ENCODE measurements around the gene ADAMTSL5. TPM values are rescaled to one million over a fixed set of nuclear protein-coding genes. Genes with fewer than 3 reads are reported as not detected.
"Not testable (repeated sequence)": the region's sequence is repeated elsewhere in the genome, so short reads cannot be mapped to it uniquely, and the experiment has no call there.

ADAMTSL5 gene
- total RNA-seq, 2 donors from 2014 or later = 2.0 to 6.0 TPM

- no peak overlapping the region for H3K27ac Mint-ChIP-seq
- H3K9me3 Mint-ChIP-seq = no peaks in the 10 kb centered on the region
- no peak for DNase-seq (ENCODE audit: low spot score in 2 of 2)
- ATAC-seq = no peak
- H3K36me3 Mint-ChIP-seq = peaks cover 0 to 7% of the 10 kb centered on the region in 2 donors
Observed at GRCh38 chr19:1522061-1522460, 9.2 kb upstream of the ADAMTSL5 start.

- peaks cover 0 to 7% of the 10 kb centered on the region in 2 donors for H3K36me3 Mint-ChIP-seq
- ATAC-seq (no peak), DNase-seq (ENCODE audit: low spot score in 2 of 2) (no peak)
- H3K27ac Mint-ChIP-seq = no peak overlapping the region
- no peaks in the 10 kb centered on the region for H3K9me3 Mint-ChIP-seq
Observed at GRCh38 chr19:1521636-1522035, 8.8 kb upstream of the ADAMTSL5 start.

- ATAC-seq (no peak), DNase-seq (ENCODE audit: low spot score in 2 of 2) (no peak)
- H3K36me3 Mint-ChIP-seq = peaks cover 0 to 7% of the 10 kb centered on the region in 2 donors
- H3K27ac Mint-ChIP-seq = no peak overlapping the region
- H3K9me3 Mint-ChIP-seq = no peaks in the 10 kb centered on the region
Observed at GRCh38 chr19:1520203-1520780, 7.5 kb upstream of the ADAMTSL5 start.

GRCh38 chr19:1519802-1520201, 7.0 kb upstream of the ADAMTSL5 start:
- not testable (repeated sequence) for H3K9me3 Mint-ChIP-seq; DNase-seq (ENCODE audit: low spot score in 2 of 2); ATAC-seq; H3K36me3 Mint-ChIP-seq; H3K27ac Mint-ChIP-seq

- DNase-seq (ENCODE audit: low spot score in 2 of 2) = no peak
- Mint-ChIP-seq H3K36me3 (no peaks in the 10 kb centered on the region), H3K9me3 (no peaks in the 10 kb centered on the region), H3K27ac (no peak overlapping the region)
- no peak for ATAC-seq
Observed at GRCh38 chr19:1518471-1518870, 5.7 kb upstream of the ADAMTSL5 start.

GRCh38 chr19:1516395-1516753, 3.6 kb upstream of the ADAMTSL5 start:
- Mint-ChIP-seq H3K9me3 (no peaks in the 10 kb centered on the region), H3K27ac (no peak overlapping the region), H3K36me3 (no peaks in the 10 kb centered on the region)
- ATAC-seq (no peak), DNase-seq (ENCODE audit: low spot score in 2 of 2) (no peak)

GRCh38 chr19:1514986-1515721, 2.3 kb upstream of the ADAMTSL5 start:
- DNase-seq (ENCODE audit: low spot score in 2 of 2) = no peak
- H3K36me3 Mint-ChIP-seq = no peaks in the 10 kb centered on the region
- no peaks in the 10 kb centered on the region for H3K9me3 Mint-ChIP-seq
- no peak overlapping the region for H3K27ac Mint-ChIP-seq
- ATAC-seq = no peak

- DNase-seq (ENCODE audit: low spot score in 2 of 2) = no peak
- H3K9me3 Mint-ChIP-seq = no peaks in the 10 kb centered on the region
- ATAC-seq = no peak
- H3K27ac Mint-ChIP-seq = no peak overlapping the region
- no peaks in the 10 kb centered on the region for H3K36me3 Mint-ChIP-seq
Observed at GRCh38 chr19:1514295-1514661, 1.5 kb upstream of the ADAMTSL5 start.

- ATAC-seq = peak; percentile 48 to 63
- Mint-ChIP-seq H3K9me3 (no peaks in the 10 kb centered on the region), H3K27ac (no peak overlapping the region)
Observed at GRCh38 chr19:1513499-1514294, 878 bp upstream of the ADAMTSL5 start.

GRCh38 chr19:1511318-1512317, 1.2 kb downstream of the ADAMTSL5 start:
- H3K27ac Mint-ChIP-seq = no peak overlapping the region
- no peak for DNase-seq (ENCODE audit: low spot score in 2 of 2)
- no peaks in the 10 kb centered on the region for H3K9me3 Mint-ChIP-seq
- ATAC-seq = no peak
- no peaks in the 10 kb centered on the region for H3K36me3 Mint-ChIP-seq

More at GRCh38 chr19:1513499-1514294, 878 bp upstream of the ADAMTSL5 start:
- no peaks in the 10 kb centered on the region for H3K36me3 Mint-ChIP-seq
- DNase-seq (ENCODE audit: low spot score in 2 of 2) = peak in 1 of 2 donors; percentile 84

- DNase-seq (ENCODE audit: low spot score in 2 of 2) (no peak), ATAC-seq (no peak)
- H3K9me3 Mint-ChIP-seq = no peaks in the 10 kb centered on the region
- no peaks in the 10 kb centered on the region for H3K36me3 Mint-ChIP-seq
- H3K27ac Mint-ChIP-seq = no peak overlapping the region
Observed at GRCh38 chr19:1510807-1511206, 2.0 kb downstream of the ADAMTSL5 start.

- DNase-seq (ENCODE audit: low spot score in 2 of 2) (no peak), ATAC-seq (no peak)
- Mint-ChIP-seq H3K36me3 (no peaks in the 10 kb centered on the region), H3K9me3 (no peaks in the 10 kb centered on the region), H3K27ac (no peak overlapping the region)
Observed at GRCh38 chr19:1510442-1510806, 2.4 kb downstream of the ADAMTSL5 start.

- no peak for DNase-seq (ENCODE audit: low spot score in 2 of 2)
- ATAC-seq = no peak
- no peaks in the 10 kb centered on the region for H3K9me3 Mint-ChIP-seq
Observed at GRCh38 chr19:1509602-1510441, 3.0 kb downstream of the ADAMTSL5 start.

GRCh38 chr19:1508507-1508856, 4.3 kb downstream of the ADAMTSL5 start:
- H3K36me3 Mint-ChIP-seq = no peaks in the 10 kb centered on the region
- H3K9me3 Mint-ChIP-seq = no peaks in the 10 kb centered on the region
- H3K27ac Mint-ChIP-seq = peak overlapping the region in 1 of 2 donors; percentile 36
- DNase-seq (ENCODE audit: low spot score in 2 of 2) = no peak
- no peak for ATAC-seq

More at GRCh38 chr19:1509602-1510441, 3.0 kb downstream of the ADAMTSL5 start:
- Mint-ChIP-seq H3K27ac (no peak overlapping the region), H3K36me3 (no peaks in the 10 kb centered on the region)

- peak; percentile 85 to 86 for DNase-seq (ENCODE audit: low spot score in 2 of 2)
- ATAC-seq = peak; percentile 84 to 92
- no peaks in the 10 kb centered on the region for H3K9me3 Mint-ChIP-seq
- peak overlapping the region; percentile 32 to 36 for H3K27ac Mint-ChIP-seq
- H3K36me3 Mint-ChIP-seq = no peaks in the 10 kb centered on the region
Observed at GRCh38 chr19:1507763-1508506, 4.9 kb downstream of the ADAMTSL5 start.

All from activated naive CD4-positive, alpha-beta T cell treated with anti-CD3 and anti-CD28 coated beads, Interleukin-2, amount 50 U/mL, for 72 hours (primary cell).